Neutrophil (primary cell): ENCODE measurements around the gene ZNHIT2.

Experiments used
- H3K27ac ChIP-seq: fragments of 200-600 bp; sonication (generic); 2 replicates; pipeline ENCODE4 v1.5.1; 2016; ENCODE audit warnings: mild to moderate bottlenecking, moderate library complexity
- H3K27me3 ChIP-seq: fragments of 200-600 bp; sonication (generic); 2 replicates; pipeline ENCODE4 v1.6.0; 2016; ENCODE audit warnings: mild to moderate bottlenecking
- H3K36me3 ChIP-seq: fragments of 200-600 bp; sonication (generic); 2 replicates; pipeline ENCODE4 v1.5.1; 2017
- H3K4me1 ChIP-seq, 2 experiments: fragments of 200-600 bp in 1 of 2; sonication (generic) in 1 of 2; 1 replicate in 1 of 2; 2 replicates in 1 of 2; pipeline versions ENCODE4 v1.5.1 to v1.6.1; 2013 to 2016; ENCODE audit warnings: low read depth in 1 of 2, low read length in 1 of 2, mild to moderate bottlenecking in 1 of 2, moderate library complexity in 1 of 2; ENCODE audit not compliant: control insufficient read depth in 1 of 2, insufficient read depth in 1 of 2
- H3K4me3 ChIP-seq, 2 experiments: fragments of 200-600 bp in 1 of 2; sonication (generic) in 1 of 2; 1 replicate in 1 of 2; 2 replicates in 1 of 2; pipeline ENCODE4 v1.5.1; 2013 to 2016; ENCODE audit warnings: low read depth in 1 of 2, low read length in 1 of 2, mild to moderate bottlenecking in 1 of 2, moderate library complexity in 1 of 2
- H3K9me3 ChIP-seq: fragments of 200-600 bp; sonication (generic); 2 replicates; pipeline ENCODE4 v1.5.1; 2016
- TF ChIP-seq, protein P1 (sequence below): fragments of 200-600 bp; sonication (generic); IDR thresholded peaks from 2 replicates; pipeline ENCODE4 v1.5.1; 2016; ENCODE audit warnings: antibody characterized with exemption

The ZNHIT2 gene

GRCh38 chr11:65129649-65130441 is 12.3 kb upstream of the ZNHIT2 start:
- TF ChIP-seq, protein P1, sequence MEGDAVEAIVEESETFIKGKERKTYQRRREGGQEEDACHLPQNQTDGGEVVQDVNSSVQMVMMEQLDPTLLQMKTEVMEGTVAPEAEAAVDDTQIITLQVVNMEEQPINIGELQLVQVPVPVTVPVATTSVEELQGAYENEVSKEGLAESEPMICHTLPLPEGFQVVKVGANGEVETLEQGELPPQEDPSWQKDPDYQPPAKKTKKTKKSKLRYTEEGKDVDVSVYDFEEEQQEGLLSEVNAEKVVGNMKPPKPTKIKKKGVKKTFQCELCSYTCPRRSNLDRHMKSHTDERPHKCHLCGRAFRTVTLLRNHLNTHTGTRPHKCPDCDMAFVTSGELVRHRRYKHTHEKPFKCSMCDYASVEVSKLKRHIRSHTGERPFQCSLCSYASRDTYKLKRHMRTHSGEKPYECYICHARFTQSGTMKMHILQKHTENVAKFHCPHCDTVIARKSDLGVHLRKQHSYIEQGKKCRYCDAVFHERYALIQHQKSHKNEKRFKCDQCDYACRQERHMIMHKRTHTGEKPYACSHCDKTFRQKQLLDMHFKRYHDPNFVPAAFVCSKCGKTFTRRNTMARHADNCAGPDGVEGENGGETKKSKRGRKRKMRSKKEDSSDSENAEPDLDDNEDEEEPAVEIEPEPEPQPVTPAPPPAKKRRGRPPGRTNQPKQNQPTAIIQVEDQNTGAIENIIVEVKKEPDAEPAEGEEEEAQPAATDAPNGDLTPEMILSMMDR, result no peak
- no peak overlapping the region for H3K4me3 ChIP-seq
- H3K36me3 ChIP-seq, result peaks cover 80% of the 10 kb centered on the region
- peaks cover 24 to 28% of the 10 kb centered on the region in 2 experiments for H3K4me1 ChIP-seq
- no peaks in the 10 kb centered on the region for H3K27me3 ChIP-seq
- no peak overlapping the region for H3K27ac ChIP-seq
- no peaks in the 10 kb centered on the region for H3K9me3 ChIP-seq

DNA sequence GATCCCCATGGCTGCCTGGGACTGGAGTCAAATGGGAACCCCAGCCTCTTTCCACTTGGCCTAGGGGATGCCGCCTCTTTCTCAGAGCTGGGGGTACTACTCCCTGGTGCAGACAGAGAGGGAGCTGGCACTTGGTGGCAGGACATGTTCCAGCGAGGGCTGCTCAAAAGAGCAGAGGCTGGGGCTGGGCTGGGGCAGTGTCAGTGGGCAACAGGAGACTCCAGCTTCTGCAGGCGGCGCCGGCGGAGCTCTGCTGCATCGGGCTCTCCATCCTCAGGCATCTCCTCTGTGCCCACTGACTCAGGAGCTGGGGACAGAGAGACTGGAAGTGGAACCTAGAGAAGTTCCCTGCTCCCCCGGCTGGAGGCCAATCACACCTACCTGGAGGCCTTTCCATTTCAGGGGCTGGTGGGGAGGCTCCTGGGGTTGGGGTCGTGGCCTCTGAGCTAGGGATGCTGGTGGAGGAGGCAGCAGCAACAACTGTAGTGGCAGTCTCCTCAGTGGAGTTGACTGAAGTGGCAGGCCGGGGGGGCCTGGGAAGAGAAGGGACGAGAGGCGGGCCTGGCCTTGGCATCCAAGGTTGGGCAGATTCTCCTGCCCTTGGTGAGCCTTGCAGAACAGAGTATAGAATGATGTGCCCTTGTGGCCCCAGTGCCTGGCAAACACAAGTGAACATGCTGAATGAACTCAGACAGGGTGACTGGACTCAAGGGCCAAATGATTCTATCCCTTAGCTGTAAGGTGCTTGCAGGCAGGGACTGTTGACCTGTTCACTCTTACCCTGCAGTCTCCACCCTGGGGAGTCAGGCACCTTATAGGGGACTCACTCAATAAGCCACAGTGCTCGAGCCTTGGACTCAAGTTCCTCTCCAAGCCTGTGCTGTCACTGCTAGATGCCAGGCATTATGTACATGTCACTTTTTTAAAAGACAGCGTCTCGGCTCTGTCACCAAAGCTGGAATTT is 11.0 kb upstream of the ZNHIT2 start:
- peaks cover 86% of the 10 kb centered on the region for H3K36me3 ChIP-seq

GRCh38 chr11:65127473-65128181 is 10.1 kb upstream of the ZNHIT2 start:
- Histone ChIP-seq H3K9me3 (no peaks in the 10 kb centered on the region), H3K27ac (no peak overlapping the region), H3K36me3 (peaks cover 82% of the 10 kb centered on the region), H3K4me1 (peaks cover 15% of the 10 kb centered on the region in 2 experiments), H3K27me3 (no peaks in the 10 kb centered on the region), H3K4me3 (no peak overlapping the region)
- TF ChIP-seq, protein P1, result no peak

More for the DNA sequence above, 11.0 kb upstream of the ZNHIT2 start:
- TF ChIP-seq, protein P1, result no peak
- Histone ChIP-seq H3K9me3 (no peaks in the 10 kb centered on the region), H3K27ac (no peak overlapping the region), H3K4me3 (no peak overlapping the region), H3K4me1 (peaks cover 16 to 18% of the 10 kb centered on the region in 2 experiments), H3K27me3 (no peaks in the 10 kb centered on the region)

DNA sequence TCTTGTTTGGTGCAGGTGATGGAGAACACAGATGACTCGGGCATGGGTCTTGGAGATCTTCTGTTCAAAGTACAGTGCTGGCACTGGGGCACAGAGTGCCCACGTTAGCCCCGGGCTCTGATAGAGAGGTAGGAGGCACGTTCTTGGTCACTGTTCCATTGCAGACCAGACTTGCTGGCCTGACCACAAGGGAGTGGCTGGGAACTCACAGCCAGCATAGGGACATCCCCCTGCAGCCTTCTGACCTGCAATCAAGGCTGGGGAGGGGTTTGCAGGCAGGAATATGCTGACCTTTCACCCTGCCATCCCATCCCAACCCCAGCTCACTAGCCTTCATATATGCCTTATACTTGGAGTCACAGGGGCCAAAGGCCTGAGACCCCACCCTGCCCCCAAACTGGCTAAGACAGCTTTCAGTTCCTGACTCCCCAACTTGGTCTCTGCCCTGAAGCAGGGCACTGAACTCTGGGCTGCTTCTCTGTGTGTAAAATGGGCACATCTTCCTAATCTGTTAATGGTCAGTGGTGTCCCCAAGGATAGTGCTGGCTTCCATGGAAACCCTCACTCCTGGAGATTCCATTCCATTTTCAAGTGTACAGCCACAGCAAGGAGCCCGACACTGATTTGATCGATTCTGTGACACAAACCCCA is 9.2 kb upstream of the ZNHIT2 start:
- TF ChIP-seq, protein P1, result no peak
- no peaks in the 10 kb centered on the region for H3K27me3 ChIP-seq
- H3K27ac ChIP-seq, result no peak overlapping the region
- peaks cover 11 to 13% of the 10 kb centered on the region in 2 experiments for H3K4me1 ChIP-seq
- no peak overlapping the region for H3K4me3 ChIP-seq
- H3K36me3 ChIP-seq, result peaks cover 75% of the 10 kb centered on the region
- no peaks in the 10 kb centered on the region for H3K9me3 ChIP-seq
